GM10266 (cell line): ENCODE measurements around the gene ZBTB32.

Source experiments
- DNase-seq: peaks from one replicate; pipeline ENCODE4 v3.0.0; 2012; ENCODE audit errors: extremely low spot score
- TF ChIP-seq, protein P1 (sequence below): IDR thresholded peaks from 2 replicates; pipeline ENCODE4 v1.5.1; 2012; ENCODE audit warnings: mild to moderate bottlenecking, low read depth; ENCODE audit not compliant: control insufficient read depth, insufficient read depth; ENCODE audit errors: missing control alignments

The ZBTB32 gene

GRCh38 chr19:35738021-35738886, 33.9 kb downstream of the ZBTB32 start:
- TF ChIP-seq, protein P1, sequence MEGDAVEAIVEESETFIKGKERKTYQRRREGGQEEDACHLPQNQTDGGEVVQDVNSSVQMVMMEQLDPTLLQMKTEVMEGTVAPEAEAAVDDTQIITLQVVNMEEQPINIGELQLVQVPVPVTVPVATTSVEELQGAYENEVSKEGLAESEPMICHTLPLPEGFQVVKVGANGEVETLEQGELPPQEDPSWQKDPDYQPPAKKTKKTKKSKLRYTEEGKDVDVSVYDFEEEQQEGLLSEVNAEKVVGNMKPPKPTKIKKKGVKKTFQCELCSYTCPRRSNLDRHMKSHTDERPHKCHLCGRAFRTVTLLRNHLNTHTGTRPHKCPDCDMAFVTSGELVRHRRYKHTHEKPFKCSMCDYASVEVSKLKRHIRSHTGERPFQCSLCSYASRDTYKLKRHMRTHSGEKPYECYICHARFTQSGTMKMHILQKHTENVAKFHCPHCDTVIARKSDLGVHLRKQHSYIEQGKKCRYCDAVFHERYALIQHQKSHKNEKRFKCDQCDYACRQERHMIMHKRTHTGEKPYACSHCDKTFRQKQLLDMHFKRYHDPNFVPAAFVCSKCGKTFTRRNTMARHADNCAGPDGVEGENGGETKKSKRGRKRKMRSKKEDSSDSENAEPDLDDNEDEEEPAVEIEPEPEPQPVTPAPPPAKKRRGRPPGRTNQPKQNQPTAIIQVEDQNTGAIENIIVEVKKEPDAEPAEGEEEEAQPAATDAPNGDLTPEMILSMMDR: no peak
- no peak for DNase-seq

DNA sequence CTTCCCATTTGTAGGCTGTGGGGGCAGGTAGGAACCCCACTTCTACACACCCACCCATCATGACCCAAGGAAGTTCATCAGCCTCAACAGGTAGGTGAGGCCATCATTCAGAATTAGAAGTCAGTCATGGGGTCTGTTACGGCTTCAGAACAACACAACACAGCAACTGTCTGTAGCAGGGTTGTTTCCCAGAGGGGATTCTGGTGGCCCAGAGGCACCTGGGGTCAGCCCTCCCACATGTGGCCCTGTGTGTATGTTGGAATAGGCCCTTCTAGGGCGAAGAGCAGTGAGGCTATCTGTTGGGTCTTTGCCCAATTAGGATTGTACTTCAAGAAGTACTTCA, 34.5 kb downstream of the ZBTB32 start:
- no peak for DNase-seq
- TF ChIP-seq, protein P1: no peak

DNA sequence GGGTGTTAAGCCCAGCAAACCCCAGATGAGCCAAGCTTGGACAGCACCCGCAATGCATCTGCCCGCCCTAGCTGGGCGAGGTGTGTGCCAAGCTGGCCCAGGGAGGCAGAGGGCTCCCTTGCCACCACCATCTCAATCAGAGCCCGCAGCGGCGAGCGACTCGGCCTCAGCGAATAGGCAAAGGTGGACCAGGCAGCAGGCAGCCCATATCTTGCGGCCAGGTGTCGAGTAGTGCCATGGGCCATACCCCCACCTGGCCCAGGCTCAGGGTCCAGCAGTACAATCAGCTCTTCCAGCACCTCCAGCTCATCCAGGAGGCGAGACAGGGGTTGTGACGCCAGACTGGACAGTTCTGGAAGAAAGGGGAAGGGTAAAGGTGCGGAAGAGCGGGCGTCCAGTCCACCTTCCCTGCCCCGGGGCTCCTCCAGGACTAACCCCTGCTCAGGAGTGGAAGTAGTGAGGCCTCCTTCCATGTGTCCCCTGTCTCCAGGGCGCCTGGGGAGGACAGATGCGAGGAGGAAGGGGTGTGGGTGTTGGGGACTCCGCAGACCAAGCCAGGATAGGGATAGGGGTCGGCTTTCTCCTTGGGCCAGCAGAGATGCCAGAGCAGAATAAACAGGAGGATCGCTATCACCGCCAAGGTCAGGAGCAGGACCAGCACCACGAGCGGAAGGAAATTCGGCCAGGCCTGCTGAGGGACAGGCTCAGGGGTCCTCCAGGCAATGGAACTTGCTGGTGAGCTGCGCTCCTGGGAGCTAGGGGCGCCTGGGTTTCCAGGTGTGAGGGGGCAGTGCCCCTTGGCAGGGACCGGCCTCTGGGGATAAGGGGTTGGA, 35.1 kb downstream of the ZBTB32 start:
- TF ChIP-seq, protein P1: no peak
- DNase-seq: no peak

- no peak for DNase-seq
- TF ChIP-seq, protein P1: no peak
Observed at GRCh38 chr19:35740108-35740422, 35.7 kb downstream of the ZBTB32 start.

DNA sequence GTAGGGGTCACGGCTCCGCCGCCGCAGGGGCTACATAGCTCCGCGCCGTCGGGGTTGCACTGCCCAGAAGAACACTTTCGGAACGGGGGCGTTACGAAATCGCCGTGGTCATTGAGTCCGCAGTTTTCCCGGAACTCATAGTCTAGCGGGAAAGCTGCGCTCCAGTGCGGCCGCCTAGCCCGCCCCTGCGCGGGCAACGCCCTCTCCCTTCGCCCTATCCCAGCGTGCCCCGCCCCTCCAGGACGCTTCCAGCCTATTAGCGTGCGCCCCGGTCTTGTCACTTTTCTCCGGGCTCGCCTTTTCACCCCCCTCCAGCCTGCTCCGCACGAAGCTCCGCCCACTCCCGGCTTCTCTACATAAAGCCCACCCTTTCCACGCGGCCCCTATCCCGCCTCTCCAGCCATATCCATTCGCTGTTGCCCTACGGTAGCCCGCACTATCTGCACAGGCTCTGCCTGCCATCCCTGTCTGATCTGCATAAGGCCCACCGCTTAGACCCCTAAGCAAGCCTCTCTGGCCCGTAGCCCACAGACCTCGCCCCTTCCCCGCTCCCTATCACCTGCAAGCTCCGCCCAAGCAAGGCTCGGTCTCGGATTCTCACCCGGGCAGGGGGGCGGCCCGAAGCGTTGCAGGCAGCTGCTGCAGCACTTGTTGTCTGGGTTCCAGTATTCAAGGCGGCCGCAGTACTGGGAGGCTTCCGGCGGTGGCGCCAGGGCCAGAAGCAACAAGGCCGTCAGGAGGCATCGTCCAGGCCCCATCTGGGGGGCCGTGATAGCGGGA, 36.3 kb downstream of the ZBTB32 start:
- TF ChIP-seq, protein P1: peak; percentile 29
- peak; percentile 98 for DNase-seq

DNA sequence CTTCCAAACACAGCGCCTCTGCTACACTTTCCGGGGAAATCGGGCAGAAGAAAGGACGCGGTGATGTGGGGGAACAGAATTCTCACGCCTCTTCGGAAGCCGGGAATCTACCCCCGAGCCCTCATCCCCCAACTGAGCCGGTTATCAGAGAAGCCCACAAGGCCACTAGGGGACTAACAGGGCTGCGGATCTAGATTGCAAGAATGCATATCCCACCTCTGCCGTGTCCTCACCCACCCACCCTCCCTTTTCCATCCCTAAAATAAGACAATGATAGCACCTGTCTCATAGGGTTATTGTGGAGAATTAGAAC, 36.8 kb downstream of the ZBTB32 start:
- TF ChIP-seq, protein P1: no peak

DNA sequence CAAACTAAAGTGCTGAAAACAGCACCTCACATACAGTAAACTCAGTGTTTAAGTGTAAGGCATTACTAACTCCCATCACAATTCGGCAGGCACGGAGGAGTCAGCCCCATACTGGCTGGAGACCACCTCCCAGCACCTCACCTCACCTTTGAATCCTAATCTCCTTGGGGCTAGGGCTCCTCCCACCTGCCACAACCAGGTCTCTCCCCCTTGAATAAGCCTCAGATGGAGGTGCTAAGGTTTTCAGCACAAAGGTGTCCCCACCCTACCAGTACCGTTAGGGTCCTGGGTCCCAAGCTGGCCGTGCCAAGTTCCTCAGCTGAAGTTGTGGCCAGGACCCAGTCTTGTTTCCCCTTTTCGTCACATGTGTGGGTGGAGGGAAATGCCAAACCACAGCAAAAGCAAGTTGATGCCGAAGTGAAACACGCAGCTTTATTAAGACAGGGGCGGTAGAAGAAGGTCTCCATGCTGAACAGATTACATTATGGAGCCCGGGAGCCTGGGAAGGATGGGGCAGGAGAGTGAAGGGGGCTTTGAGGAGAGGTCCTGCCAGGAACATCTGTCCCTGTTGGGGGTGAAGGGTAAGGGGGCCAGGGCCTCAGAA, 37.9 kb downstream of the ZBTB32 start, which contains the start of gene IGFLR1:
TSS of gene IGFLR1 (minus strand) at position 332 of the 604 bp plus-strand sequence. CDS start 1,272 bp downstream, outside the sequence.
- TF ChIP-seq, protein P1: no peak

More for the DNA sequence above, 36.8 kb downstream of the ZBTB32 start:
- DNase-seq: no peak

More for the DNA sequence above, 37.9 kb downstream of the ZBTB32 start, which contains the start of gene IGFLR1:
- DNase-seq: peak; percentile 71
